DOHH2 (cell line): ENCODE measurements around the gene DEPDC1.

Experiments
- CTCF ChIP-seq: fragments of 200-600 bp; sonication (generic); IDR thresholded peaks from one replicate; pipeline ENCODE4 v1.5.1; 2014; ENCODE audit warnings: antibody characterized with exemption, mild to moderate bottlenecking, low read depth, low read length; ENCODE audit not compliant: poor library complexity, severe bottlenecking
- EZH2phosphoT487 ChIP-seq: fragments of 200-600 bp; sonication (generic); IDR thresholded peaks from 2 replicates; pipeline ENCODE4 v1.6.1; 2017; ENCODE audit warnings: borderline replicate concordance, mild to moderate bottlenecking, antibody characterized with exemption, low read length, moderate library complexity, mixed read lengths

GRCh38 chr1:68538941-68539340 is 42.1 kb upstream of the DEPDC1 start:
- TF ChIP-seq CTCF (no peak), EZH2phosphoT487 (no peak)
